HepG2 (cell line): ENCODE results near the gene NIFK. TPM values are rescaled to one million over a fixed set of nuclear protein-coding genes. Genes with fewer than 3 reads are reported as not detected.

Experiments used
- EHMT2 ChIP-seq: fragments of 200-600 bp; sonication (generic); IDR thresholded peaks from 2 replicates; pipeline ENCODE4 v1.7.0; 2017; ENCODE audit warnings: antibody characterized with exemption, low read depth, low read length, borderline replicate concordance
- ELF1 ChIP-seq: sonication (generic); formaldehyde crosslinking; IDR thresholded peaks from 2 replicates; pipeline ENCODE4 v1.4.0; 2020; ENCODE audit warnings: missing genetic modification reagents
- MED8 ChIP-seq: sonication (generic); formaldehyde crosslinking; IDR thresholded peaks from 2 replicates; pipeline ENCODE4 v1.8.1; 2023; ENCODE audit warnings: mild to moderate bottlenecking, missing genetic modification reagents; ENCODE audit not compliant: insufficient replicate concordance
- NFIC ChIP-seq: IDR thresholded peaks from 2 replicates; pipeline ENCODE4 v1.6.1; 2012; ENCODE audit warnings: mild to moderate bottlenecking, low read length, inconsistent platforms
- PCBP2 ChIP-seq: fragments of 200-400 bp; formaldehyde crosslinking; optimal IDR thresholded peaks from 2 replicates; pipeline ENCODE3; 2018; ENCODE audit warnings: low read length, low read depth; ENCODE audit not compliant: poor library complexity, severe bottlenecking
- WIZ ChIP-seq: sonication (generic); formaldehyde crosslinking; IDR thresholded peaks from 2 replicates; pipeline ENCODE4 v1.5.1; 2020; ENCODE audit warnings: mild to moderate bottlenecking, missing genetic modification reagents
- ZNF101 ChIP-seq: sonication (generic); formaldehyde crosslinking; IDR thresholded peaks from 2 replicates; pipeline ENCODE4 v1.4.0; 2020; ENCODE audit warnings: mild to moderate bottlenecking, low read depth, missing genetic modification reagents, borderline replicate concordance
- ZNF841 ChIP-seq: sonication (generic); formaldehyde crosslinking; IDR thresholded peaks from 2 replicates; pipeline ENCODE4 v1.8.1; 2023; ENCODE audit warnings: missing genetic modification reagents, borderline replicate concordance
- ZSCAN12 ChIP-seq: sonication (generic); formaldehyde crosslinking; IDR thresholded peaks from 2 replicates; pipeline ENCODE4 v1.9.0; 2021; ENCODE audit warnings: mild to moderate bottlenecking, missing genetic modification reagents
- polyA plus RNA-seq, 8 experiments: library from polyadenylated mRNA; depleted of rRNA in 3 of 8; stranded (reverse) in 7 of 8; unstranded in 1 of 8; fragments of >200 nt; fragmentation: Illumina TruSeq in 4 of 8; extraction: Trizol in 4 of 8; gene quantifications; 2 replicates each; pipeline versions ENCODE4 v1.2.1 to v1.2.3, GENCODE V29; 2011 to 2016; ENCODE audit warnings: low read depth in 4 of 8, missing spikeins in 1 of 8, mixed read lengths in 1 of 8; ENCODE audit not compliant: insufficient read depth in 1 of 8
- total RNA-seq, 5 experiments: library from RNA; depleted of rRNA; stranded (reverse); fragments of >200 nt; fragmentation: Illumina TruSeq; extraction: Trizol; gene quantifications; 2 replicates each; pipeline ENCODE4 v1.2.3, GENCODE V29; 2016; ENCODE audit warnings: low read depth in 1 of 5
- TF ChIP-seq, protein P1 (sequence below), 2 experiments: sonication (generic) in 1 of 2; formaldehyde crosslinking in 1 of 2; IDR thresholded peaks; 2 replicates each; pipeline versions ENCODE4 v1.4.0 to v1.6.1; 2016 to 2020; ENCODE audit warnings: borderline replicate concordance in 1 of 2, low read depth in 1 of 2, mild to moderate bottlenecking in 1 of 2, missing genetic modification reagents in 1 of 2
- TF ChIP-seq, protein P2 (sequence below): sonication (generic); formaldehyde crosslinking; IDR thresholded peaks from 2 replicates; pipeline ENCODE4 v1.4.0; 2020; ENCODE audit warnings: missing genetic modification reagents, low read depth, mild to moderate bottlenecking, borderline replicate concordance
- TF ChIP-seq, protein P3 (sequence below): sonication (generic); formaldehyde crosslinking; IDR thresholded peaks from 2 replicates; pipeline ENCODE4 v1.5.1; 2020; ENCODE audit warnings: mild to moderate bottlenecking, missing genetic modification reagents
- TF ChIP-seq, protein P4 (sequence below): sonication (generic); formaldehyde crosslinking; IDR thresholded peaks from 2 replicates; pipeline ENCODE4 v1.4.0; 2020; ENCODE audit warnings: low read depth, missing genetic modification reagents

The NIFK gene
- total and polyA plus RNA-seq, 2 of the 13 experiments (the other 11 are each of a cell fraction or from before 2014, with no cell fraction given): 19.6 to 105 TPM

DNA sequence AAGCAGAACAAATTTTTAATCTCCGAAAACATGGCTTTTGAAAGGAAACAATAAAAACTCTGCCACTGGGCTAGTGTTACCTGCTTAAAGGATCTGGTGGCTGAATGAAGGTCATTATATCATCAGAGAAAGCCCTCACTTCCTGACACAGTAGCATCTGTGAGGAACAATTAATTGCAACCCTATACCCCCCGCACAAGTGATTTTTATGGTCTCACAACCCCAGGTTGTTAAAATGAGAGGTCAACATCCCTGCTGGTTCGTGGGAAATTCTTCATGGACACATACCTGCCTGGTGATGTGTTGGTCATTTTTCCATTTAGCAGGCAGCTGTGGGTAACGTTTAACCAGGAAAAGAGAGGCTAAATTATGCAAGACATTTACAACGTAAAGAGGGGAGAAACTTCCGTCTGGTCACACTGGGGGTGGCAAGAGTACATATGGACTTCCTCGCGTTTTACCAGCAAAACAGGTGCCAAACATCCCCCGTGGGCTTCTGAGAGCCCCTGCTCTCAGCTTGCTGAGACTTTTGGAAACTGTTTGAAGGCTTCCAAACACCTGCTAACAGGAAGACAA is 29.2 kb downstream of the NIFK start (continued):
- no peak for TF ChIP-seq PCBP2
- no peak for TF ChIP-seq ZSCAN12 (CRISPR knock-in tag)
- TF ChIP-seq ELF1 (CRISPR knock-in tag): 0 out of 2 replicates have a peak, but pooled peaks have one; percentile 18
- TF ChIP-seq, protein P1, sequence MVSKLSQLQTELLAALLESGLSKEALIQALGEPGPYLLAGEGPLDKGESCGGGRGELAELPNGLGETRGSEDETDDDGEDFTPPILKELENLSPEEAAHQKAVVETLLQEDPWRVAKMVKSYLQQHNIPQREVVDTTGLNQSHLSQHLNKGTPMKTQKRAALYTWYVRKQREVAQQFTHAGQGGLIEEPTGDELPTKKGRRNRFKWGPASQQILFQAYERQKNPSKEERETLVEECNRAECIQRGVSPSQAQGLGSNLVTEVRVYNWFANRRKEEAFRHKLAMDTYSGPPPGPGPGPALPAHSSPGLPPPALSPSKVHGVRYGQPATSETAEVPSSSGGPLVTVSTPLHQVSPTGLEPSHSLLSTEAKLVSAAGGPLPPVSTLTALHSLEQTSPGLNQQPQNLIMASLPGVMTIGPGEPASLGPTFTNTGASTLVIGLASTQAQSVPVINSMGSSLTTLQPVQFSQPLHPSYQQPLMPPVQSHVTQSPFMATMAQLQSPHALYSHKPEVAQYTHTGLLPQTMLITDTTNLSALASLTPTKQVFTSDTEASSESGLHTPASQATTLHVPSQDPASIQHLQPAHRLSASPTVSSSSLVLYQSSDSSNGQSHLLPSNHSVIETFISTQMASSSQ (IDR thresholded peaks at IDR 0.05; ENCODE audit: low read depth): peak; percentile 81
- TF ChIP-seq, protein P1 (CRISPR knock-in tag; IDR thresholded peaks at IDR 0.05; ENCODE audit: borderline replicate concordance): no peak
- no peak for TF ChIP-seq EHMT2
- no peak for TF ChIP-seq ZNF841 (CRISPR knock-in tag)
- TF ChIP-seq WIZ (CRISPR knock-in tag): no peak
- TF ChIP-seq, protein P2, sequence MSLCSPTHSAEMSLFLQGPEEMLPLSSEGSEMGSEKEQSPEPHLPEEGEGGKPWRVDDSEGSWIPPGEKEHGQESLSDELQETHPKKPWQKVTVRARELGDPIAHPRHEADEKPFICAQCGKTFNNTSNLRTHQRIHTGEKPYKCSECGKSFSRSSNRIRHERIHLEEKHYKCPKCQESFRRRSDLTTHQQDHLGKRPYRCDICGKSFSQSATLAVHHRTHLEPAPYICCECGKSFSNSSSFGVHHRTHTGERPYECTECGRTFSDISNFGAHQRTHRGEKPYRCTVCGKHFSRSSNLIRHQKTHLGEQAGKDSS: no peak
- TF ChIP-seq NFIC: 0 out of 2 replicates have a peak, but pooled peaks have one; percentile 38
- TF ChIP-seq MED8 (CRISPR knock-in tag): no peak
- TF ChIP-seq, protein P3, sequence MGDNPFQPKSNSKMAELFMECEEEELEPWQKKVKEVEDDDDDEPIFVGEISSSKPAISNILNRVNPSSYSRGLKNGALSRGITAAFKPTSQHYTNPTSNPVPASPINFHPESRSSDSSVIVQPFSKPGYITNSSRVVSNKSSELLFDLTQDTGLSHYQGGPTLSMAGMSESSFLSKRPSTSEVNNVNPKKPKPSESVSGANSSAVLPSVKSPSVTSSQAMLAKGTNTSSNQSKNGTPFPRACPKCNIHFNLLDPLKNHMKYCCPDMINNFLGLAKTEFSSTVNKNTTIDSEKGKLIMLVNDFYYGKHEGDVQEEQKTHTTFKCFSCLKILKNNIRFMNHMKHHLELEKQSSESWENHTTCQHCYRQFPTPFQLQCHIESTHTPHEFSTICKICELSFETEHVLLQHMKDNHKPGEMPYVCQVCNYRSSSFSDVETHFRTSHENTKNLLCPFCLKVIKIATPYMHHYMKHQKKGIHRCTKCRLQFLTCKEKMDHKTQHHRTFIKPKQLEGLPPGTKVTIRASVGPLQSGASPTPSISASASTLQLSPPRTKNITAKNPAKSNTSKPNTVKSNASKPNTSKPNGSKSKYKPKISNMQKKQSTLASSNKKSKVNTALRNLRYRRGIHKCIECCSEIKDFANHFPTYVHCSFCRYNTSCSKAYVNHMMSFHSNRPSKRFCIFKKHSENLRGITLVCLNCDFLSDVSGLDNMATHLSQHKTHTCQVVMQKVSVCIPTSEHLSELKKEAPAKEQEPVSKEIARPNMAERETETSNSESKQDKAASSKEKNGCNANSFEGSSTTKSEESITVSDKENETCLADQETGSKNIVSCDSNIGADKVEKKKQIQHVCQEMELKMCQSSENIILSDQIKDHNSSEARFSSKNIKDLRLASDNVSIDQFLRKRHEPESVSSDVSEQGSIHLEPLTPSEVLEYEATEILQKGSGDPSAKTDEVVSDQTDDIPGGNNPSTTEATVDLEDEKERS (CRISPR knock-in tag): no peak
- TF ChIP-seq, protein P4, sequence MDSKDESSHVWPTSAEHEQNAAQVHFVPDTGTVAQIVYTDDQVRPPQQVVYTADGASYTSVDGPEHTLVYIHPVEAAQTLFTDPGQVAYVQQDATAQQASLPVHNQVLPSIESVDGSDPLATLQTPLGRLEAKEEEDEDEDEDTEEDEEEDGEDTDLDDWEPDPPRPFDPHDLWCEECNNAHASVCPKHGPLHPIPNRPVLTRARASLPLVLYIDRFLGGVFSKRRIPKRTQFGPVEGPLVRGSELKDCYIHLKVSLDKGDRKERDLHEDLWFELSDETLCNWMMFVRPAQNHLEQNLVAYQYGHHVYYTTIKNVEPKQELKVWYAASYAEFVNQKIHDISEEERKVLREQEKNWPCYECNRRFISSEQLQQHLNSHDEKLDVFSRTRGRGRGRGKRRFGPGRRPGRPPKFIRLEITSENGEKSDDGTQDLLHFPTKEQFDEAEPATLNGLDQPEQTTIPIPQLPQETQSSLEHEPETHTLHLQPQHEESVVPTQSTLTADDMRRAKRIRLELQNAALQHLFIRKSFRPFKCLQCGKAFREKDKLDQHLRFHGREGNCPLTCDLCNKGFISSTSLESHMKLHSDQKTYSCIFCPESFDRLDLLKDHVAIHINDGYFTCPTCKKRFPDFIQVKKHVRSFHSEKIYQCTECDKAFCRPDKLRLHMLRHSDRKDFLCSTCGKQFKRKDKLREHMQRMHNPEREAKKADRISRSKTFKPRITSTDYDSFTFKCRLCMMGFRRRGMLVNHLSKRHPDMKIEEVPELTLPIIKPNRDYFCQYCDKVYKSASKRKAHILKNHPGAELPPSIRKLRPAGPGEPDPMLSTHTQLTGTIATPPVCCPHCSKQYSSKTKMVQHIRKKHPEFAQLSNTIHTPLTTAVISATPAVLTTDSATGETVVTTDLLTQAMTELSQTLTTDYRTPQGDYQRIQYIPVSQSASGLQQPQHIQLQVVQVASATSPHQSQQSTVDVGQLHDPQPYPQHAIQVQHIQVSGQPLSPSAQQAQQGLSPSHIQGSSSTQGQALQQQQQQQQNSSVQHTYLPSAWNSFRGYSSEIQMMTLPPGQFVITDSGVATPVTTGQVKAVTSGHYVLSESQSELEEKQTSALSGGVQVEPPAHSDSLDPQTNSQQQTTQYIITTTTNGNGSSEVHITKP (CRISPR knock-in tag): no peak
- TF ChIP-seq ZNF101: no peak
